Measurements from ENCODE around the gene MACROD2. TPM values are rescaled to one million over a fixed set of nuclear protein-coding genes. Genes with fewer than 3 reads are reported as not detected.

The MACROD2 gene
- total RNA-seq, 1 experiment from 2014 or later, result 2.3 TPM

DNA sequence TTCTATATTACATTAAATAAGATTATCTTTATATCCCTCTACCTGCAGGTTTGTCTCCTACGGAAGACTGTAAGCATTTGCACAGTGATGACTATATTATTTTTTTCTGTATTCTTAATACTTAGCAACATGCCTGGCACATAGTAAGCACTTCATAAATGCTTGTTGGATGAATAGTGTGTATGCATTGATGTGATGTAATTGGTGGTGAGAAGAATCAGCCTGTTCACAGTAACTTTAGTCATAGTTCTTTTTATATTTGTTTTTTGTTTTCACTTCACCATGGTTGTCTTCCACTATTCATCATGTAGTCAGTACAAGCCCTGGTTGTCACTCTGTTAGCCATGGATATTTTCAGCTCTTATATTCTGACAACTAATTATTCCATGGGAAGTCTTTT is 526.1 kb downstream of the MACROD2 start:
- no peak for DNase-seq (ENCODE audit: low spot score)

DNA sequence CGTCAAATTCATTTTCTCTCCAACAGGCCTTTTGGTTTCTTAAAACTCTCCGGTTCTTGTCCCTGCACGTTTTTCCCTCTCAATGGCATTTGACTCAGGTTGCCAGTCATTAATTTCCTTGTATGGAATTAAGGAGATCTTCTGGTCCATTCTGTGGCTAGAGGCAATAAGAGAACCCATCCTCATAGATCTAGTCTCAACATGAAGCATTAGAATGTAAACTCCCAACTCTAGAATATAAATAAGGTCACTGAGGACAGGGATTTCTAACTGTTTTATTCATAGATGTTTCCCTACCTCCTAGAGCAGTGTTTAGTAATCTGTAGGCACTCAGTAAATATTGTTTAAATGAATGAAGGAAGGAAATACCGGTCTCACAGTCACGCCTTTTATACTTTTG is 527.3 kb downstream of the MACROD2 start:
- DNase-seq (ENCODE audit: low spot score), result no peak

- DNase-seq (ENCODE audit: low spot score), result no peak
Observed at GRCh38 chr20:14523090-14523489, 527.8 kb downstream of the MACROD2 start.

GRCh38 chr20:14525426-14525825 is 530.1 kb downstream of the MACROD2 start:
- no peak for DNase-seq (ENCODE audit: low spot score)

GRCh38 chr20:14526891-14527290 is 531.6 kb downstream of the MACROD2 start:
- no peak for DNase-seq (ENCODE audit: low spot score)

DNA sequence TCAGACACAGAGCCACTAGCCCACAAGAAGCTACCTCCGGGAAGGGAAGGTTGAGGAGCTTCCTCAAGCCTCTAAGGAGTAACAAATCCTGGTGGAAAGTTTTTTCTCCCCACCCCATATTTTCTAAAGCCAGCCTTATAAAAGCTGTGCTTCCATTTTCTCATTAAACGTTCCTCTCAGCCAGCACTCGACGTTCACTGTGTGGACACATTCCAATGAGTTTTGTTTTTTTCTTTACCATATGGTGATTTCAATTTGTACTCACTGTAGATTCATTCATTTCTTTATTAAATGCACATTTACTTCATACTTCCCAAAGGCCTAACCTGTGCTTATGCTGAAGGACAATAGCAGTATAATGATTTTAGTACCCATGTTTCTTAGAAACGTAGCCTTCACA is 536.5 kb downstream of the MACROD2 start:
- no peak for DNase-seq (ENCODE audit: low spot score)

GRCh38 chr20:14536738-14537137 is 541.4 kb downstream of the MACROD2 start:
- no peak for DNase-seq (ENCODE audit: low spot score)

DNA sequence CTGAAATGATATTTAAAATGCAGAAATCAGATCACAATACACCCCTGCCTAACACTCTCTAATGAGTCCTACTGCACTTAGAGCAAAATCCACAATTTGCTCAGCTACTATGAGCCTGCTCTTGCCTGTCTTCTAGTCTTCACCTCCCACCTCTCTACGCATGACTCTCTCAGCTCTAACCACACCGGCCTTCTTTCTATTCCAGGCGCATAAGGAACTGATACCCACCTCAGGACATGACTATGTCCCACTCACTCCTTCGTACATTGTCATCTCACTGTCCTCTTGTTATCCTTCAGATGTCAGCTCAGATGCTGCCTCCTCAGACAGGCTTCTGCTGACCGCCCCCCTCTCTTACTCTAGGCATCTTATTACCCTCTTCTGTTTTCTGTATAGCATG is 543.1 kb downstream of the MACROD2 start:
- no peak for DNase-seq (ENCODE audit: low spot score)

DNA sequence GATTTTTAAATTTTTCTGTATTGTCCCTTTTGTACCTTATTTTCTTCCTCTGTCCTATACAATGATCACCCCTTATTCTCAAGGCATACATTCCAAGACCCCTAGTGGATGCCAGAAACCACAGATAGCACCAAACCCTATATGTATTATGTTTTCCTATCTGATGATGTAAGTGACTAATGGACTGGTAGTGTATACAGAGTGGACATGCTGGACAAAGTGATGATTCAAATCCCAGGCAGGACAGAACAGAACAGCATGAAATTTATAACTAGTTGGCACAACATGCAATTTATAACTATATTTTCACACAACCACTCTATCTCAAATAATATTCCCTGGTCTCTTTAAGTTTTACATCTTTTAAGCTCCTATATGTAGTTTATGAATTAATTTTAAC is 547.7 kb downstream of the MACROD2 start:
- DNase-seq (ENCODE audit: low spot score), result no peak

- DNase-seq (ENCODE audit: low spot score), result no peak
Observed at GRCh38 chr20:14544688-14545087, 549.4 kb downstream of the MACROD2 start.

- no peak for DNase-seq (ENCODE audit: low spot score)
Observed at GRCh38 chr20:14550655-14551054, 555.3 kb downstream of the MACROD2 start.

- DNase-seq (ENCODE audit: low spot score), result no peak
Observed at GRCh38 chr20:14553774-14554534, 558.6 kb downstream of the MACROD2 start.

- DNase-seq (ENCODE audit: low spot score), result no peak
Observed at GRCh38 chr20:14555676-14556075, 560.4 kb downstream of the MACROD2 start.

DNA sequence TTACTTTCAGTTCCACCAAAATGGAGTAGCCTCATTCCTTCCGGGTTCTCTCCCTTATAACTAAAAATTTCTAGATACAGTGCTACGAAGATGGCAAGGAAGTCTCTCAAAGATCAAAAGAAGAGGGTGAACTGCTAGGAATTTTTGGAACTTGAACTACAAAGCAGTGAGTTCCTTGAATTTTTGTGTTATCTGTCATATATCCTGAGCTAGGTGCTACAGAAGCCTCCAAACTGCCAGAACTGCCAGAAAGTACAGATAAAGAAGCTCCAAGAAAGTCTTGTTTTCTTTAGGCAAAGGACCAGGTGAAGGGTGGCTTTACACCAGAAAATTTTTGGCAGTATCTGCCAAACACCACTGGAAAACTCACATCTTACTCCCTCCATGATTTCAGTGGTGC is 560.9 kb downstream of the MACROD2 start:
- DNase-seq (ENCODE audit: low spot score), result no peak

GRCh38 chr20:14559612-14560011 is 564.3 kb downstream of the MACROD2 start:
- DNase-seq (ENCODE audit: low spot score), result no peak

DNA sequence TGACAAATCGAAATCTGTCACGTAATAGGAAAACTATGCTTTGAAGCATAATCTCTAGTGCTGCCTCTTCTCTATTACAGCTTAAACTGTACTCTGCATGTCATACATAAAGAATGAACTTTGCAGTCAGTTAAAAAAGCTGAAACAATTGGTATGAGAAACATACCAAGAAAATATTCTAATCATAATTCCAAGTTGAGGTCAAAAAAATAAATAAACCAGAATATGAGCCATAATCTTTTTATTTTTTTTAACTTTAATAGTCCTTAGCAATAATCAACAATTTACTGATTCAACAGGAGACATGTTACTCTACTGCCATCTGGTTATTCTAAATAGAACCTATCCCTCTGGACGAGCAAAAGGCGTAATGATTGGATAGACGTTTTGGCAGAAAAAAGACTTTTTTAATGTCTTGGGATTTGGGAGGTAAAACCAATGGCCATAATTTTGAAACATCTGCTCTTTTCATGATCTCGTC is 566.5 kb downstream of the MACROD2 start:
- DNase-seq (ENCODE audit: low spot score), result no peak

DNA sequence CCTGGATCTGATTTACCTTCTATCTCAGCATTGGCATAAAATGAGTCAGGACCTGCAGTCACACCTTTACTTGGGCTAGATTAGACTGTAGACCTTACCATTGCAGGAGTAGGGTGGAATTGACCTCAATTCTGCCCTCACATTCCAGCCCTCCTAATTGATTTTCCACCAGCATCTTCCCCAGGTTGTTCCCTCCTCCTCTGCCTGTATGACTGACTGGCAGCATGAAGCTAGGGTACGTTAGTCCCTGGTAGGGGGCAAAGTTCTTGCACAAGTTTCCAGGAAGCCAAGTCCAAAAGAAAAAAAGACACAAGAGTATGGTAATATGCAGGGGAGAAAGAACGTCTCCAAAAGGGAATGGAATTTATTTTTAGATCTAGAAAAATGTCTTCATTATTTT is 567.7 kb downstream of the MACROD2 start:
- no peak for DNase-seq (ENCODE audit: low spot score)

GRCh38 chr20:14566505-14566904 is 571.2 kb downstream of the MACROD2 start:
- DNase-seq (ENCODE audit: low spot score), result no peak

DNA sequence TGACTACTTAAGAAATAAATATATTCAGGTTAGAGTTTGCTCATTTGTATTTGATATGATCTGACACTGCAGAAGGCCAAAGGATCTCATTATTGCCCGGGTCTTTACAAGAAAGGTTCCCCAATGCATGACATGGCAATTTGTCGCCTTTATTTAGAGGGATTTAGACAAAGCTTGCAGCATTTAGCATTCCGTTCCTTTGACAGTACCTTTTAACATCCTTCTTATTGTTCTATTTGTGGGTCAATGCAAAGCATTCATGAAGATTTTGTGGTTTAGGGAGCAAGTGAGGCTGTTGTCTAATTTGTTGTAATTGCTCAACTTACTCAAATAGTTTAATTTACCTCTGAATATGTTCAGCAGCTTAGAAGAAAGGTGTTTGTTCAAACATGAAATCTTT is 572.9 kb downstream of the MACROD2 start:
- no peak for DNase-seq (ENCODE audit: low spot score)

- DNase-seq (ENCODE audit: low spot score), result no peak
Observed at GRCh38 chr20:14568701-14569100, 573.4 kb downstream of the MACROD2 start.

GRCh38 chr20:14569641-14570040 is 574.3 kb downstream of the MACROD2 start:
- no peak for DNase-seq (ENCODE audit: low spot score)

GRCh38 chr20:14570811-14571210 is 575.5 kb downstream of the MACROD2 start:
- no peak for DNase-seq (ENCODE audit: low spot score)

DNA sequence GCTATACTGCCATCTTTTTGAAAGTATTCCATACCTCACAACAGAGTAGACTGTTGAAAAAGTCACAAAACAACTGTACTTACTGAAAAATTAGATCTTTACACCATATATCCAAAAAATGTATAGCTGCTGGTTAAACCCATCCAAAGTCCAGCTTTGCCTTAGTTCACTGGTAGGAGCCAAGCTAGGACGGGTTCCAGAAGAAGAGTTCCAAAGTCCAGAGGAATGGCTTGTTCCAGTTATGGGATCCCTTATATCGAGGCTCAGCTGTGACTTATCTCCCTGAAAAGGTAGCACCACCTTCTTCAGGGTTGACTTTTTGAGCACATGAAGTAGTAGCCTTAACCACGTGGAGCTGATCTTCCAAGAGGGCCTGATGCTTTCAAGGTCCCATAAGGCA is 578.4 kb downstream of the MACROD2 start:
- no peak for DNase-seq (ENCODE audit: low spot score)

Data from HT-29 (cell line).